LHCN-M2 (cell line): ENCODE measurements around the gene NOTCH3. TPM values are rescaled to one million over a fixed set of nuclear protein-coding genes. Genes with fewer than 3 reads are reported as not detected.

Experiments used
- total RNA-seq: library from RNA; depleted of rRNA; stranded (reverse); fragments of >200 nt; gene quantifications from 2 replicates; pipeline ENCODE4 v1.2.3, GENCODE V29; 2014; rRNA removed

The NOTCH3 gene
- total RNA-seq, 1 experiment from 2014 or later = 13.8 TPM

Other genes starting within 250 kb of the NOTCH3 start
- gene SLC1A6, start 221.1 kb downstream of the NOTCH3 start, total RNA-seq = not detected in 2 replicates
- not detected in 2 replicates for gene CASP14, start 151.5 kb downstream of the NOTCH3 start, total RNA-seq
- not detected in 2 replicates for gene OR1I1, start 118.8 kb downstream of the NOTCH3 start, total RNA-seq
- 68.1 and 78.8 TPM in 2 replicates for gene SYDE1, start 93.6 kb downstream of the NOTCH3 start, total RNA-seq
- gene EPHX3, start 31.5 kb upstream of the NOTCH3 start, total RNA-seq = not detected in 2 replicates
- 15.6 and 18.3 TPM in 2 replicates for gene BRD4, start 131.5 kb upstream of the NOTCH3 start, total RNA-seq
- gene AKAP8, start 178.8 kb upstream of the NOTCH3 start, total RNA-seq = 26.3 and 28.0 TPM in 2 replicates
- gene AKAP8L, start 218.0 kb upstream of the NOTCH3 start, total RNA-seq = 54.1 TPM in 2 replicates
- 21.5 and 25.9 TPM in 2 replicates for gene WIZ, start 249.0 kb upstream of the NOTCH3 start, total RNA-seq